Tongue (tissue), 2 donors: ENCODE results near the gene GAK. TPM values are rescaled to one million over a fixed set of nuclear protein-coding genes. Genes with fewer than 3 reads are reported as not detected.

ENCODE experiments used
- DNase-seq: peaks from one replicate; pipeline ENCODE4 v3.0.0-alpha.2; 2015
- total RNA-seq: library from RNA; depleted of rRNA; stranded (reverse); fragments of >200 nt; gene quantifications from one replicate; pipeline ENCODE4 v1.2.3, GENCODE V29; 2014

The GAK gene
- total RNA-seq, 1 donor from 2014 or later: 46.7 TPM

GRCh38 chr4:887034-887763 lies 44.9 kb downstream of the GAK start:
- DNase-seq: no peak

- no peak for DNase-seq
Observed at GRCh38 chr4:886244-886643, 45.9 kb downstream of the GAK start.

- DNase-seq: no peak
Observed at GRCh38 chr4:885353-885752, 46.8 kb downstream of the GAK start.

- DNase-seq: no peak
Observed at GRCh38 chr4:884896-885295, 47.2 kb downstream of the GAK start.

GRCh38 chr4:884259-884658 lies 47.9 kb downstream of the GAK start:
- no peak for DNase-seq

GRCh38 chr4:883377-884095 lies 48.6 kb downstream of the GAK start:
- no peak for DNase-seq

- peak; percentile 3 for DNase-seq
Observed at GRCh38 chr4:882646-883045, 49.5 kb downstream of the GAK start.

GRCh38 chr4:881709-882108 lies 50.4 kb downstream of the GAK start:
- no peak for DNase-seq

- DNase-seq: no peak
Observed at GRCh38 chr4:880684-881405, 51.3 kb downstream of the GAK start.

GRCh38 chr4:879729-880077 lies 52.4 kb downstream of the GAK start:
- DNase-seq: no peak

- DNase-seq: no peak
Observed at GRCh38 chr4:878796-879728, 53.1 kb downstream of the GAK start.

- DNase-seq: no peak
Observed at GRCh38 chr4:877502-877901, 54.6 kb downstream of the GAK start.

GRCh38 chr4:876780-877179 lies 55.3 kb downstream of the GAK start:
- no peak for DNase-seq

- peak; percentile 28 for DNase-seq
Observed at GRCh38 chr4:875818-876423, 56.2 kb downstream of the GAK start.

GRCh38 chr4:874971-875817 lies 56.9 kb downstream of the GAK start:
- no peak for DNase-seq

GRCh38 chr4:874056-874455 lies 58.1 kb downstream of the GAK start:
- DNase-seq: peak; percentile 54

- DNase-seq: no peak
Observed at GRCh38 chr4:872241-872981, 59.7 kb downstream of the GAK start.

GRCh38 chr4:871484-871883 lies 60.6 kb downstream of the GAK start:
- no peak for DNase-seq

- peak; percentile 42 for DNase-seq
Observed at GRCh38 chr4:870951-871350, 61.2 kb downstream of the GAK start.

- DNase-seq: no peak
Observed at GRCh38 chr4:869776-870175, 62.3 kb downstream of the GAK start.
